ENCODE results near the gene KLHL2. TPM values are rescaled to one million over a fixed set of nuclear protein-coding genes. Genes with fewer than 3 reads are reported as not detected.
A peak's percentile ranks its signal among the peaks of the same experiment; 100 is the strongest.
"Not testable (repeated sequence)": the region's sequence is repeated elsewhere in the genome, so short reads cannot be mapped to it uniquely, and the experiment has no call there.

KLHL2 gene
- total RNA-seq, 2 donors from 2014 or later = 25.4 to 27.3 TPM

- peaks cover 64% of the 10 kb centered on the region for H3K36me3 Mint-ChIP-seq (ENCODE audit: low read depth)
- not testable (repeated sequence) for H3K9me3 Mint-ChIP-seq; H3K4me3 Mint-ChIP-seq; H3K27ac Mint-ChIP-seq; H3K27me3 Mint-ChIP-seq; H3K4me1 Mint-ChIP-seq; ATAC-seq (replicated peaks)
Measured at GRCh38 chr4:165269931-165270330, 62.6 kb downstream of the KLHL2 start.

- not testable (repeated sequence) for ATAC-seq (replicated peaks); H3K27me3 Mint-ChIP-seq; H3K4me1 Mint-ChIP-seq; H3K27ac Mint-ChIP-seq; H3K4me3 Mint-ChIP-seq; H3K9me3 Mint-ChIP-seq
- H3K36me3 Mint-ChIP-seq (ENCODE audit: low read depth) = peaks cover 55% of the 10 kb centered on the region
Measured at GRCh38 chr4:165273443-165273842, 66.1 kb downstream of the KLHL2 start.

- peaks cover 42% of the 10 kb centered on the region for H3K36me3 Mint-ChIP-seq (ENCODE audit: low read depth)
- H3K9me3 Mint-ChIP-seq; ATAC-seq (replicated peaks); H3K4me1 Mint-ChIP-seq; H3K4me3 Mint-ChIP-seq; H3K27ac Mint-ChIP-seq; H3K27me3 Mint-ChIP-seq: not testable (repeated sequence)
Measured at GRCh38 chr4:165275357-165275756, 68.0 kb downstream of the KLHL2 start.

GRCh38 chr4:165279531-165279930, 72.2 kb downstream of the KLHL2 start:
- H3K27ac Mint-ChIP-seq; ATAC-seq (replicated peaks); H3K4me1 Mint-ChIP-seq; H3K27me3 Mint-ChIP-seq; H3K4me3 Mint-ChIP-seq; H3K9me3 Mint-ChIP-seq: not testable (repeated sequence)
- H3K36me3 Mint-ChIP-seq (ENCODE audit: low read depth) = peaks cover 20% of the 10 kb centered on the region

GRCh38 chr4:165284697-165285096, 77.3 kb downstream of the KLHL2 start:
- H3K4me1 Mint-ChIP-seq = peaks cover 11% of the 10 kb centered on the region
- not testable (repeated sequence) for ATAC-seq (replicated peaks); H3K27me3 Mint-ChIP-seq; H3K36me3 Mint-ChIP-seq (ENCODE audit: low read depth); H3K9me3 Mint-ChIP-seq; H3K27ac Mint-ChIP-seq; H3K4me3 Mint-ChIP-seq

GRCh38 chr4:165286619-165287340, 79.4 kb downstream of the KLHL2 start:
- peaks cover 11% of the 10 kb centered on the region for H3K4me1 Mint-ChIP-seq
- ATAC-seq (replicated peaks) = peak; percentile 53

GRCh38 chr4:165288226-165288625, 80.9 kb downstream of the KLHL2 start:
- Mint-ChIP-seq H3K9me3 (no peaks in the 10 kb centered on the region), H3K27ac (no peak overlapping the region), H3K36me3 (ENCODE audit: low read depth) (peaks cover 8% of the 10 kb centered on the region), H3K27me3 (no peaks in the 10 kb centered on the region), H3K4me3 (no peak overlapping the region), H3K4me1 (peaks cover 11% of the 10 kb centered on the region)
- no peak for ATAC-seq (replicated peaks)

More at GRCh38 chr4:165286619-165287340, 79.4 kb downstream of the KLHL2 start:
- H3K27ac Mint-ChIP-seq = peak overlapping the region; percentile 65
- H3K36me3 Mint-ChIP-seq (ENCODE audit: low read depth); H3K27me3 Mint-ChIP-seq; H3K9me3 Mint-ChIP-seq: not testable (repeated sequence)
- peak overlapping the region; percentile 19 for H3K4me3 Mint-ChIP-seq

- no peak for ATAC-seq (replicated peaks)
- H3K4me3 Mint-ChIP-seq = no peak overlapping the region
- no peak overlapping the region for H3K27ac Mint-ChIP-seq
Measured at GRCh38 chr4:165288639-165289422, 81.5 kb downstream of the KLHL2 start.

GRCh38 chr4:165289423-165289785, 82.0 kb downstream of the KLHL2 start:
- ATAC-seq (replicated peaks) = no peak
- peaks cover 11% of the 10 kb centered on the region for H3K4me1 Mint-ChIP-seq
- H3K27ac Mint-ChIP-seq = no peak overlapping the region
- H3K27me3 Mint-ChIP-seq = no peaks in the 10 kb centered on the region
- H3K36me3 Mint-ChIP-seq (ENCODE audit: low read depth) = peaks cover 8% of the 10 kb centered on the region
- no peaks in the 10 kb centered on the region for H3K9me3 Mint-ChIP-seq
- H3K4me3 Mint-ChIP-seq = no peak overlapping the region

More at GRCh38 chr4:165288639-165289422, 81.5 kb downstream of the KLHL2 start:
- no peaks in the 10 kb centered on the region for H3K27me3 Mint-ChIP-seq
- peaks cover 11% of the 10 kb centered on the region for H3K4me1 Mint-ChIP-seq
- H3K36me3 Mint-ChIP-seq (ENCODE audit: low read depth) = peaks cover 8% of the 10 kb centered on the region
- no peaks in the 10 kb centered on the region for H3K9me3 Mint-ChIP-seq

GRCh38 chr4:165293061-165293460, 85.7 kb downstream of the KLHL2 start:
- no peaks in the 10 kb centered on the region for H3K4me1 Mint-ChIP-seq
- no peak for ATAC-seq (replicated peaks)
- H3K9me3 Mint-ChIP-seq = no peaks in the 10 kb centered on the region
- H3K27me3 Mint-ChIP-seq = no peaks in the 10 kb centered on the region
- H3K36me3 Mint-ChIP-seq (ENCODE audit: low read depth) = peaks cover 37% of the 10 kb centered on the region
- no peak overlapping the region for H3K4me3 Mint-ChIP-seq
- H3K27ac Mint-ChIP-seq = no peak overlapping the region

- H3K4me1 Mint-ChIP-seq = no peaks in the 10 kb centered on the region
- H3K4me3 Mint-ChIP-seq = no peak overlapping the region
- no peak for ATAC-seq (replicated peaks)
- H3K27ac Mint-ChIP-seq = no peak overlapping the region
- no peaks in the 10 kb centered on the region for H3K9me3 Mint-ChIP-seq
- H3K27me3 Mint-ChIP-seq = no peaks in the 10 kb centered on the region
- peaks cover 44% of the 10 kb centered on the region for H3K36me3 Mint-ChIP-seq (ENCODE audit: low read depth)
Measured at GRCh38 chr4:165293927-165294649, 86.7 kb downstream of the KLHL2 start.

GRCh38 chr4:165294907-165295306, 87.5 kb downstream of the KLHL2 start:
- no peaks in the 10 kb centered on the region for H3K27me3 Mint-ChIP-seq
- no peak overlapping the region for H3K4me3 Mint-ChIP-seq
- peaks cover 53% of the 10 kb centered on the region for H3K36me3 Mint-ChIP-seq (ENCODE audit: low read depth)
- H3K9me3 Mint-ChIP-seq = no peaks in the 10 kb centered on the region
- peak; percentile 26 for ATAC-seq (replicated peaks)
- peak overlapping the region; percentile 11 for H3K27ac Mint-ChIP-seq
- no peaks in the 10 kb centered on the region for H3K4me1 Mint-ChIP-seq

GRCh38 chr4:165297626-165298025, 90.3 kb downstream of the KLHL2 start:
- H3K9me3 Mint-ChIP-seq = no peaks in the 10 kb centered on the region
- H3K27me3 Mint-ChIP-seq = no peaks in the 10 kb centered on the region
- H3K4me3 Mint-ChIP-seq = no peak overlapping the region
- no peak overlapping the region for H3K27ac Mint-ChIP-seq
- H3K4me1 Mint-ChIP-seq = peaks cover 11% of the 10 kb centered on the region
- ATAC-seq (replicated peaks) = no peak
- peaks cover 65% of the 10 kb centered on the region for H3K36me3 Mint-ChIP-seq (ENCODE audit: low read depth)

GRCh38 chr4:165299399-165300060, 92.2 kb downstream of the KLHL2 start:
- ATAC-seq (replicated peaks) = no peak
- Mint-ChIP-seq H3K4me1 (peaks cover 11% of the 10 kb centered on the region), H3K27me3 (no peaks in the 10 kb centered on the region), H3K9me3 (no peaks in the 10 kb centered on the region), H3K27ac (no peak overlapping the region), H3K36me3 (ENCODE audit: low read depth) (peaks cover 76% of the 10 kb centered on the region), H3K4me3 (no peak overlapping the region)

All from activated T-helper 17 cell treated with anti-CD3 and anti-CD28 coated beads, Interleukin-2, amount 50 U/mL, for 72 hours (primary cell).